Measurements from ENCODE around the gene PARVA.

DNA sequence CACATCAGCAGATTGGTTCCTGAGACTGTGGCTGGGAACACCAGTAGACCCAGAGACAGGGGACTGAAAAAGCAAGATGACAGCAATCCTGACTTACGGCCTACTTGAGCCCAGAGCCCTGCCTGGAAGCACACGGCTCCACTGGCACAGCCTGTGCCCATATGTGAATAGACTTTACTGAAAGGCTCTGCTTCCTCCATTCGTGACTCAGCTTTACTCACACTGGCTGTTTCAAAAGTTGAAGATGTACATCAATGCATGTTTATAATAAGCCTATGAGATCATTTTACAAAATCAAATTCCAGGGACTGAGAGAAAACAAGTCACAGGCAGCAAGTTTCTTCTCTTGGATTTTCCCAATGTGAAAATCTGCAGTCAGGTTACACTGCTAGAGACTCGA, 162.2 kb downstream of the PARVA start:
- TF ChIP-seq, protein P1, sequence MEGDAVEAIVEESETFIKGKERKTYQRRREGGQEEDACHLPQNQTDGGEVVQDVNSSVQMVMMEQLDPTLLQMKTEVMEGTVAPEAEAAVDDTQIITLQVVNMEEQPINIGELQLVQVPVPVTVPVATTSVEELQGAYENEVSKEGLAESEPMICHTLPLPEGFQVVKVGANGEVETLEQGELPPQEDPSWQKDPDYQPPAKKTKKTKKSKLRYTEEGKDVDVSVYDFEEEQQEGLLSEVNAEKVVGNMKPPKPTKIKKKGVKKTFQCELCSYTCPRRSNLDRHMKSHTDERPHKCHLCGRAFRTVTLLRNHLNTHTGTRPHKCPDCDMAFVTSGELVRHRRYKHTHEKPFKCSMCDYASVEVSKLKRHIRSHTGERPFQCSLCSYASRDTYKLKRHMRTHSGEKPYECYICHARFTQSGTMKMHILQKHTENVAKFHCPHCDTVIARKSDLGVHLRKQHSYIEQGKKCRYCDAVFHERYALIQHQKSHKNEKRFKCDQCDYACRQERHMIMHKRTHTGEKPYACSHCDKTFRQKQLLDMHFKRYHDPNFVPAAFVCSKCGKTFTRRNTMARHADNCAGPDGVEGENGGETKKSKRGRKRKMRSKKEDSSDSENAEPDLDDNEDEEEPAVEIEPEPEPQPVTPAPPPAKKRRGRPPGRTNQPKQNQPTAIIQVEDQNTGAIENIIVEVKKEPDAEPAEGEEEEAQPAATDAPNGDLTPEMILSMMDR (conservative IDR thresholded peaks at IDR 0.05 in 1 of 2, IDR thresholded peaks at IDR 0.05 in 1 of 2; ENCODE audit: low read depth in 1 of 2, low read length in 2 of 2), result no peak
- TF ChIP-seq EZH2 (IDR thresholded peaks at IDR 0.05; ENCODE audit: low read length, missing control alignments), result no peak
